ENCODE results near the gene SUSD4. TPM values are rescaled to one million over a fixed set of nuclear protein-coding genes. Genes with fewer than 3 reads are reported as not detected.
A peak's percentile ranks its signal among the peaks of the same experiment; 100 is the strongest.

SUSD4 gene
- total and polyA plus RNA-seq, 2 of the 4 experiments (the other 2 are of a cell fraction): 1.8 to 2.7 TPM

DNA sequence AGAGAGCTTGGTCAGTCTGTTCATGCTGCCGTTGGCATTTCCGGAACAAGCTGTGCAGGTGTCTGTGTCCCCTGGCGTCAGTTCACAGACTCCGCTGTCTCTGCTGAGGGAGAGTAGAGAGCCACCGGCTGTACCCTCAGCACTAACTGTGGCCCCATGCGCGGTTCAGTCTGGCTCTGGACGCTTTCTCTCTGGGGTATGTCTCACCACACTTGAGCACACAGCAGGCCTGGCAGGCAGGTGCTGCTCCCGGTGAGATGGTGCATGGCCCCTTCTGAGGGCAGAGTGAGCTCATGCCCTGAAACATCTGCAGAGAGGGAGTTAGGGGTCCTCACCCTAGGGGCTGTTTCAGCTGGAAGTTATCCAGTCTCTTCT, 161.0 kb downstream of the SUSD4 start:
- Histone ChIP-seq H3K79me1 (ENCODE audit: low read depth in 1 of 2, low read length in 2 of 2) (no peaks in the 10 kb centered on the region), H3K27ac (ENCODE audit: insufficient read depth, low read length) (no peak overlapping the region), H4K5ac (ENCODE audit: low read depth, low read length) (no peak overlapping the region), H3K27me3 (ENCODE audit: control insufficient read depth, insufficient read depth, low read length) (peaks cover 3% of the 10 kb centered on the region), H2BK15ac (ENCODE audit: low read depth, low read length) (no peak overlapping the region), H3K4me1 (ENCODE audit: control insufficient read depth, insufficient read depth, low read length) (no peaks in the 10 kb centered on the region), H3K9ac (ENCODE audit: low read depth, low read length) (no peak overlapping the region), H2BK20ac (ENCODE audit: low read depth, low read length) (no peak overlapping the region), H4K91ac (ENCODE audit: insufficient read depth, low read depth, low read length) (no peak overlapping the region), H4K20me1 (ENCODE audit: insufficient read depth, low read length) (no peaks in the 10 kb centered on the region), H3K4me3 (ENCODE audit: insufficient read depth, low read depth, low read length) (no peak overlapping the region), H3K4me2 (ENCODE audit: low read depth, low read length) (no peak overlapping the region), H3K18ac (ENCODE audit: low read depth, low read length) (no peak overlapping the region), H2AFZ (replicated peaks; ENCODE audit: low read length, poor library complexity) (no peak overlapping the region), H3K9me3 (ENCODE audit: control insufficient read depth, insufficient read depth, low read length) (no peaks in the 10 kb centered on the region), H3K56ac (ENCODE audit: extremely low read depth, insufficient read depth, low read length) (no peak overlapping the region), H2AK5ac (ENCODE audit: low read depth, low read length) (no peak overlapping the region), H3K14ac (replicated peaks; ENCODE audit: low read depth, low read length) (no peak overlapping the region), H2BK5ac (ENCODE audit: low read depth, low read length, poor library complexity, severe bottlenecking) (no peak overlapping the region), H4K8ac (ENCODE audit: low read depth in 2 of 2, low read length in 2 of 2) (no peak overlapping the region), H3K36me3 (ENCODE audit: control insufficient read depth, insufficient read depth, low read length) (no peaks in the 10 kb centered on the region), H2AK9ac (replicated peaks; ENCODE audit: low read depth, low read length, poor library complexity) (peak overlapping the region; percentile 28), H3K9me1 (ENCODE audit: insufficient read depth, low read length) (no peaks in the 10 kb centered on the region), H3K23ac (ENCODE audit: low read depth, low read length) (no peak overlapping the region), H2BK120ac (ENCODE audit: low read depth, low read length) (no peak overlapping the region), H3K4ac (ENCODE audit: low read depth, low read length) (no peak overlapping the region)
- DNase-seq (no peak), ATAC-seq (ENCODE audit: low read depth) (no peak)
- BruUV-seq (replicated peaks): no TSS peak
- TF ChIP-seq SMC3 (IDR thresholded peaks at IDR 0.05; ENCODE audit: low read depth, low read length) (no peak), BHLHE40 (IDR thresholded peaks at IDR 0.05; ENCODE audit: low read depth, low read length) (no peak), MAFK (IDR thresholded peaks at IDR 0.05; ENCODE audit: low read depth, low read length) (no peak), RAD21 (IDR thresholded peaks at IDR 0.05; ENCODE audit: low read length) (no peak), RCOR1 (IDR thresholded peaks at IDR 0.05; ENCODE audit: insufficient replicate concordance, low read length) (no peak), FOS (IDR thresholded peaks at IDR 0.05; ENCODE audit: low read depth, low read length) (no peak)
- TF ChIP-seq, protein P1, sequence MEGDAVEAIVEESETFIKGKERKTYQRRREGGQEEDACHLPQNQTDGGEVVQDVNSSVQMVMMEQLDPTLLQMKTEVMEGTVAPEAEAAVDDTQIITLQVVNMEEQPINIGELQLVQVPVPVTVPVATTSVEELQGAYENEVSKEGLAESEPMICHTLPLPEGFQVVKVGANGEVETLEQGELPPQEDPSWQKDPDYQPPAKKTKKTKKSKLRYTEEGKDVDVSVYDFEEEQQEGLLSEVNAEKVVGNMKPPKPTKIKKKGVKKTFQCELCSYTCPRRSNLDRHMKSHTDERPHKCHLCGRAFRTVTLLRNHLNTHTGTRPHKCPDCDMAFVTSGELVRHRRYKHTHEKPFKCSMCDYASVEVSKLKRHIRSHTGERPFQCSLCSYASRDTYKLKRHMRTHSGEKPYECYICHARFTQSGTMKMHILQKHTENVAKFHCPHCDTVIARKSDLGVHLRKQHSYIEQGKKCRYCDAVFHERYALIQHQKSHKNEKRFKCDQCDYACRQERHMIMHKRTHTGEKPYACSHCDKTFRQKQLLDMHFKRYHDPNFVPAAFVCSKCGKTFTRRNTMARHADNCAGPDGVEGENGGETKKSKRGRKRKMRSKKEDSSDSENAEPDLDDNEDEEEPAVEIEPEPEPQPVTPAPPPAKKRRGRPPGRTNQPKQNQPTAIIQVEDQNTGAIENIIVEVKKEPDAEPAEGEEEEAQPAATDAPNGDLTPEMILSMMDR (conservative IDR thresholded peaks at IDR 0.05; ENCODE audit: low read depth, low read length): no peak
- intact Hi-C loops (cut with micrococcal nuclease): no loop called here
- POLR2A ChIA-PET (ENCODE audit: unreplicated experiment): no interaction called here
- in situ Hi-C loops (cut with MboI; ENCODE audit: low sequenced_read_pairs): no loop called here
- WGBS, 2 experiments (ENCODE audit: extremely low coverage in 2 of 2, insufficient read length in 1 of 2): 95% methylated on average over 6 of the region's 9 CpGs; no CpG with 5 or more reads in 1 of the 2 experiments
- CTCF ChIA-PET: no interaction called here
- dilution Hi-C loops (cut with HindIII; ENCODE audit: low sequenced_read_pairs, unreplicated experiment): no loop called here
